ENCODE measurements around the gene YIPF5. TPM values are rescaled to one million over a fixed set of nuclear protein-coding genes. Genes with fewer than 3 reads are reported as not detected.

YIPF5 gene
- total and polyA plus RNA-seq, 3 donors from 2014 or later: 42.4 to 62.3 (median 54.4) TPM

- intact Hi-C loops (cut with DNase I; ENCODE audit: low total_unique reads): no loop called here
- no peak for DNase-seq
- H3K4me3 ChIP-seq: no peak overlapping the region
- WGBS, 2 donors: 57 to 65% methylated on average over 4 of the region's 4 CpGs
- no peaks in the 10 kb centered on the region for H3K36me3 ChIP-seq (ENCODE audit: low read depth, missing control alignments)
- H3K27me3 ChIP-seq: no peaks in the 10 kb centered on the region
- H3K9me3 ChIP-seq: no peaks in the 10 kb centered on the region
- TF ChIP-seq POLR2A (IDR thresholded peaks at IDR 0.05): no peak
- no peak for TF ChIP-seq CTCF (IDR thresholded peaks at IDR 0.05)
- no peaks in the 10 kb centered on the region for H3K4me1 ChIP-seq
- no peak overlapping the region for H3K27ac ChIP-seq
Measured at GRCh38 chr5:144144956-144145751, 25.3 kb downstream of the YIPF5 start.

GRCh38 chr5:144143625-144144024, 26.8 kb downstream of the YIPF5 start:
- Histone ChIP-seq H3K4me3 (no peak overlapping the region), H3K27ac (no peak overlapping the region), H3K4me1 (no peaks in the 10 kb centered on the region), H3K9me3 (no peaks in the 10 kb centered on the region), H3K36me3 (ENCODE audit: low read depth, missing control alignments) (no peaks in the 10 kb centered on the region), H3K27me3 (no peaks in the 10 kb centered on the region)
- WGBS, 2 donors: 95 to 100% methylated on average over 1 of the region's 1 CpG
- no peak for TF ChIP-seq POLR2A (IDR thresholded peaks at IDR 0.05)
- TF ChIP-seq CTCF (IDR thresholded peaks at IDR 0.05): no peak
- intact Hi-C loops (cut with DNase I; ENCODE audit: low total_unique reads): no loop called here
- no peak for DNase-seq

DNA sequence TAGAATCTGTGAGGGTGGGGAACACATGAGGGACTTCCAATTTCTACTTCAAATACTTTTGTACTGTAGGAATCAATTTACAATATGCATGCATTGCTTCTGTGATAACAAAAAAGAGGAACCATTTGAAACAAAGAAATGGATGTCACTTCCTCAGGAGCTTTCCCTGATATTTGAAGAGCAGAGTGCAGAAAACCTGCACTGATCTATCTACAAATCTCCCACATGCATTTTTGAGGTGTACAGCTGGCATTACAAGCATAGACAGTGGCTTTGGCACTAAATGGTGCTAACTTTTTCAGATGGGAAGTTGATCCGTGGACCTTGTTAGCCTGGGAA, 27.7 kb downstream of the YIPF5 start:
- no peak overlapping the region for H3K4me3 ChIP-seq

GRCh38 chr5:144142139-144142823, 28.2 kb downstream of the YIPF5 start:
- Histone ChIP-seq H3K9me3 (no peaks in the 10 kb centered on the region), H3K27me3 (no peaks in the 10 kb centered on the region), H3K4me3 (no peak overlapping the region), H3K36me3 (ENCODE audit: low read depth, missing control alignments) (no peaks in the 10 kb centered on the region), H3K27ac (no peak overlapping the region), H3K4me1 (no peaks in the 10 kb centered on the region)
- TF ChIP-seq CTCF (IDR thresholded peaks at IDR 0.05) (peak; percentile 36 to 48 (median 48)), POLR2A (IDR thresholded peaks at IDR 0.05) (no peak)
- no peak for DNase-seq
- WGBS, 2 donors: 20 to 36% methylated on average over 2 of the region's 2 CpGs
- intact Hi-C loops (cut with DNase I; ENCODE audit: low total_unique reads): no loop called here

More for the DNA sequence above, 27.7 kb downstream of the YIPF5 start:
- TF ChIP-seq CTCF (IDR thresholded peaks at IDR 0.05) (no peak), POLR2A (IDR thresholded peaks at IDR 0.05) (no peak)
- H3K4me1 ChIP-seq: no peaks in the 10 kb centered on the region
- H3K27me3 ChIP-seq: no peaks in the 10 kb centered on the region
- intact Hi-C loops (cut with DNase I; ENCODE audit: low total_unique reads): no loop called here
- no peak for DNase-seq
- no peak overlapping the region for H3K27ac ChIP-seq
- H3K36me3 ChIP-seq (ENCODE audit: low read depth, missing control alignments): no peaks in the 10 kb centered on the region
- H3K9me3 ChIP-seq: no peaks in the 10 kb centered on the region
- 50 to 70% methylated on average over 1 of the region's 1 CpG for WGBS, 2 donors
